Measurements from ENCODE around the gene NMNAT3.

NMNAT3 gene

DNA sequence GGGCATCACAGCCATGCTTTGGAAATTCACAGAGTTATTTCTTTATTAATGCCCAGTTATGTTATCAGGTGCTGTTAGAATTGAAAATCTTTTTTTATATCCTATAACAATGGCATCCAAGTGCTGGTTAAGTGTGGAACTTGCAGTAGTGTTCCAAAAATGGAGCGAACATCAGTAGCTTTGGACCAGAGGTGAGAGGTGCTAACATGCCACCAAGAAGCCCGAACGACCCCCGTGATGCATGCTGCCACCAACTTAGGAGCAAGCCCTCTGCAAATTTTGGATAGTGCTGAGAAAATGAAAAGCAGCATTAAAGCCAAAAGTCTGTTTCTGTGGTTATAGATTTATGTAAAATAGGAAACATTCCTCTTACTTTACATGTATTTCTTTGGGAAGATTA lies 163.0 kb downstream of the NMNAT3 start:
- Histone ChIP-seq H3K27ac (ENCODE audit: low read depth, low read length, poor library complexity, severe bottlenecking) (no peak overlapping the region), H3K9me2 (ENCODE audit: low read depth, low read length) (no peaks in the 10 kb centered on the region), H3F3A (ENCODE audit: insufficient read depth, low read length) (no peaks in the 10 kb centered on the region), H3K27me3 (ENCODE audit: insufficient read depth, low read length) (no peaks in the 10 kb centered on the region), H3K9ac (ENCODE audit: low read length) (no peak overlapping the region), H3K9me3 (ENCODE audit: low read length) (no peaks in the 10 kb centered on the region), H4K20me1 (ENCODE audit: insufficient read depth, low read length) (no peaks in the 10 kb centered on the region), H3K4me2 (ENCODE audit: low read length) (no peak overlapping the region), H3K36me3 (ENCODE audit: insufficient read depth, low read length) (no peaks in the 10 kb centered on the region), H3K4me1 (ENCODE audit: insufficient read depth, low read length, severe bottlenecking) (no peaks in the 10 kb centered on the region), H3K79me2 (ENCODE audit: insufficient read depth, low read length) (no peaks in the 10 kb centered on the region), H2AFZ (ENCODE audit: low read length) (no peak overlapping the region), H3K4me3 (ENCODE audit: low read depth, low read length, poor library complexity, severe bottlenecking) (no peak overlapping the region)
- TF ChIP-seq, protein P1, sequence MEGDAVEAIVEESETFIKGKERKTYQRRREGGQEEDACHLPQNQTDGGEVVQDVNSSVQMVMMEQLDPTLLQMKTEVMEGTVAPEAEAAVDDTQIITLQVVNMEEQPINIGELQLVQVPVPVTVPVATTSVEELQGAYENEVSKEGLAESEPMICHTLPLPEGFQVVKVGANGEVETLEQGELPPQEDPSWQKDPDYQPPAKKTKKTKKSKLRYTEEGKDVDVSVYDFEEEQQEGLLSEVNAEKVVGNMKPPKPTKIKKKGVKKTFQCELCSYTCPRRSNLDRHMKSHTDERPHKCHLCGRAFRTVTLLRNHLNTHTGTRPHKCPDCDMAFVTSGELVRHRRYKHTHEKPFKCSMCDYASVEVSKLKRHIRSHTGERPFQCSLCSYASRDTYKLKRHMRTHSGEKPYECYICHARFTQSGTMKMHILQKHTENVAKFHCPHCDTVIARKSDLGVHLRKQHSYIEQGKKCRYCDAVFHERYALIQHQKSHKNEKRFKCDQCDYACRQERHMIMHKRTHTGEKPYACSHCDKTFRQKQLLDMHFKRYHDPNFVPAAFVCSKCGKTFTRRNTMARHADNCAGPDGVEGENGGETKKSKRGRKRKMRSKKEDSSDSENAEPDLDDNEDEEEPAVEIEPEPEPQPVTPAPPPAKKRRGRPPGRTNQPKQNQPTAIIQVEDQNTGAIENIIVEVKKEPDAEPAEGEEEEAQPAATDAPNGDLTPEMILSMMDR (IDR thresholded peaks at IDR 0.05; ENCODE audit: low read length) = no peak
- TF ChIP-seq EZH2 (IDR thresholded peaks at IDR 0.05; ENCODE audit: borderline replicate concordance, low read length) = no peak

Measured in OCI-LY1 (cell line).